A673 (cell line): ENCODE results near the gene MYRF.

Experiments used
- EZH2 ChIP-seq: fragments of 200-600 bp; sonication (generic); IDR thresholded peaks from 2 replicates; pipeline ENCODE4 v1.6.1; 2017; ENCODE audit warnings: borderline replicate concordance, low read depth, mild to moderate bottlenecking, mixed read lengths, antibody characterized with exemption, low read length; ENCODE audit not compliant: poor library complexity, severe bottlenecking
- TF ChIP-seq, protein P1 (sequence below): fragments of 300-800, 200-600 bp; sonication (generic); conservative IDR thresholded peaks from 2 replicates; pipeline ENCODE4 v1.5.1; 2017; ENCODE audit warnings: low read depth, mild to moderate bottlenecking, antibody characterized with exemption, low read length, moderate library complexity, mixed read lengths

DNA sequence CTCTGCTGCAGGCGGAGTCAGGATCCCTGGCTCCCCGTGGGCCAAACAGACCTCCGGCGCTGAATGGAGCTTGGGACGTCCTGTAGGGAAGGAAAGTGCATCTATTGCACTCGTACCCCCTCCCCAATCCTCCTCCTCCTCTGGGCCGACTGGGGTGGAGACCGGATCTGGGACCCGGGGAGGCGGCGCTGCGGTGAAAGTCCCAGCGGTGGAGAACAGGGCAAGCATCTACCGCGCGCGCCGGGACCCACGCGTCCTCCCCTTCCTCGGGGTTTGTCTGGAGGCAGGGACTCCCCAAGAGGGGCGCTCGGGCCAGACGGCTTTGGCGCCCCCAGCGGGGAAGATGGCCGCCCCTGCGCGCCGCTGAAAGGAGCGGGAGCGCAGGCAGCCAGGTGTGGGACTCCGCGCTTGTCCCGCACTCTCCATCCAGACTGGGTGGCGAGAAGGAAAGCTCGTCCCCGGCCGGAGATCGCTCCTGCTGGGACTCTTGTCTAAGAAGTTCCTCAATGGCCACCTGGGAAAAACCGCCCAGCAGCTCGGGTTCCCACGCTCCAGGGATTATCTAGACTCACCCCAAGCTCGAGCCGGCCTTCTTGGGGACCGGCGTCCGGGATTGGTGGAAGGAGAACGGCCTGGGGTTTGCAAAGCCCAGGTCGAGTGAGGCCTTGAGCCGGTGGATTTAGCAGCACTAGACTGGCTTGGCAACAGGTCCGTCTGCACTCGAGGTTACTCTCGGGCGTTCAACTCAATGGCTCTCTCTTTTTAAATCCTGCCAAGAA is 76.4 kb downstream of the MYRF start:
- TF ChIP-seq, protein P1, sequence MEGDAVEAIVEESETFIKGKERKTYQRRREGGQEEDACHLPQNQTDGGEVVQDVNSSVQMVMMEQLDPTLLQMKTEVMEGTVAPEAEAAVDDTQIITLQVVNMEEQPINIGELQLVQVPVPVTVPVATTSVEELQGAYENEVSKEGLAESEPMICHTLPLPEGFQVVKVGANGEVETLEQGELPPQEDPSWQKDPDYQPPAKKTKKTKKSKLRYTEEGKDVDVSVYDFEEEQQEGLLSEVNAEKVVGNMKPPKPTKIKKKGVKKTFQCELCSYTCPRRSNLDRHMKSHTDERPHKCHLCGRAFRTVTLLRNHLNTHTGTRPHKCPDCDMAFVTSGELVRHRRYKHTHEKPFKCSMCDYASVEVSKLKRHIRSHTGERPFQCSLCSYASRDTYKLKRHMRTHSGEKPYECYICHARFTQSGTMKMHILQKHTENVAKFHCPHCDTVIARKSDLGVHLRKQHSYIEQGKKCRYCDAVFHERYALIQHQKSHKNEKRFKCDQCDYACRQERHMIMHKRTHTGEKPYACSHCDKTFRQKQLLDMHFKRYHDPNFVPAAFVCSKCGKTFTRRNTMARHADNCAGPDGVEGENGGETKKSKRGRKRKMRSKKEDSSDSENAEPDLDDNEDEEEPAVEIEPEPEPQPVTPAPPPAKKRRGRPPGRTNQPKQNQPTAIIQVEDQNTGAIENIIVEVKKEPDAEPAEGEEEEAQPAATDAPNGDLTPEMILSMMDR = peak; percentile 65
- TF ChIP-seq EZH2 = no peak
